CD4-positive, alpha-beta T cell treated with Interleukin-17A for 1 hour (primary cell): Measurements from ENCODE around the gene GRB10.

Experiments
- DNase-seq: peaks from one replicate; pipeline ENCODE4 v3.0.0-alpha.2; 2020

Gene GRB10

GRCh38 chr7:50665403-50666123, 117.1 kb downstream of the GRB10 start:
- DNase-seq = no peak

- no peak for DNase-seq
Measured at GRCh38 chr7:50664937-50665336, 117.8 kb downstream of the GRB10 start.

- no peak for DNase-seq
Measured at GRCh38 chr7:50664461-50664922, 118.2 kb downstream of the GRB10 start.

- no peak for DNase-seq
Measured at GRCh38 chr7:50663396-50664102, 119.1 kb downstream of the GRB10 start.

GRCh38 chr7:50662996-50663395, 119.7 kb downstream of the GRB10 start:
- no peak for DNase-seq

GRCh38 chr7:50662041-50662694, 120.5 kb downstream of the GRB10 start:
- peak; percentile 40 for DNase-seq

GRCh38 chr7:50661345-50662040, 121.2 kb downstream of the GRB10 start:
- DNase-seq = peak; percentile 23

- no peak for DNase-seq
Measured at GRCh38 chr7:50660830-50661175, 121.9 kb downstream of the GRB10 start.

GRCh38 chr7:50660040-50660829, 122.5 kb downstream of the GRB10 start:
- DNase-seq = peak; percentile 61

GRCh38 chr7:50659329-50659965, 123.2 kb downstream of the GRB10 start:
- no peak for DNase-seq

GRCh38 chr7:50658696-50659095, 124.0 kb downstream of the GRB10 start:
- no peak for DNase-seq

- DNase-seq = no peak
Measured at GRCh38 chr7:50657912-50658311, 124.8 kb downstream of the GRB10 start.

- DNase-seq = no peak
Measured at GRCh38 chr7:50657341-50657873, 125.3 kb downstream of the GRB10 start.

GRCh38 chr7:50656141-50656895, 126.4 kb downstream of the GRB10 start:
- DNase-seq = no peak

GRCh38 chr7:50655490-50655889, 127.2 kb downstream of the GRB10 start:
- DNase-seq = no peak

GRCh38 chr7:50655020-50655419, 127.7 kb downstream of the GRB10 start:
- DNase-seq = no peak

GRCh38 chr7:50653981-50654425, 128.7 kb downstream of the GRB10 start:
- no peak for DNase-seq

- DNase-seq = no peak
Measured at GRCh38 chr7:50653126-50653864, 129.4 kb downstream of the GRB10 start.

- DNase-seq = no peak
Measured at GRCh38 chr7:50652400-50653125, 130.1 kb downstream of the GRB10 start.
